H1 (cell line): ENCODE measurements around the gene FUT2. TPM values are rescaled to one million over a fixed set of nuclear protein-coding genes. Genes with fewer than 3 reads are reported as not detected.

ENCODE experiments used
- CTCF ChIA-PET: fragments of 300-600 bp; sonication (Branson Sonifier 250); formaldehyde crosslinking; loops from one replicate; lab custom pipeline; 2021; ENCODE audit not compliant: partially characterized antibody; lab: Charles Lee
- POLR2A ChIA-PET: fragments of 300-600 bp; sonication (Branson Sonifier 250); formaldehyde crosslinking; loops from one replicate; lab custom pipeline; 2021; ENCODE audit warnings: inconsistent platforms; ENCODE audit not compliant: partially characterized antibody; lab: Charles Lee
- DNase-seq, 2 experiments: peaks; one replicate each; pipeline versions ENCODE4 v3.0.0 to v3.0.0-alpha.2; 2010 to 2022; ENCODE audit warnings: low spot score in 2 of 2, low read depth in 1 of 2, mixed read lengths in 1 of 2
- FAIRE-seq: peaks from 2 replicates; lab custom pipeline; 2011; peaks lifted over from hg19 to GRCh38; lab: Jason Lieb, UNC
- H2AFZ ChIP-seq: 2 replicates; pipeline ENCODE4 v1.8.1; 2012; ENCODE audit warnings: low read length, inconsistent platforms
- H2AK5ac ChIP-seq: 2 replicates; pipeline ENCODE4 v1.6.1; 2013; ENCODE audit warnings: low read depth, low read length
- H2BK120ac ChIP-seq: replicated peaks from 2 replicates; pipeline ENCODE3; 2013; ENCODE audit warnings: low read depth, low read length, inconsistent platforms
- H2BK12ac ChIP-seq: 2 replicates; pipeline ENCODE4 v1.6.1; 2013; ENCODE audit warnings: low read depth, low read length
- H2BK15ac ChIP-seq: 2 replicates; pipeline ENCODE4 v1.6.1; 2013; ENCODE audit warnings: low read length
- H2BK20ac ChIP-seq: 2 replicates; pipeline ENCODE4 v1.6.1; 2013; ENCODE audit warnings: low read length
- H2BK5ac ChIP-seq: 2 replicates; pipeline ENCODE4 v1.6.1; 2013; ENCODE audit warnings: low read depth, low read length
- H3K14ac ChIP-seq: 2 replicates; pipeline ENCODE4 v1.6.1; 2013; ENCODE audit warnings: inconsistent platforms; ENCODE audit not compliant: insufficient read length
- H3K18ac ChIP-seq: 2 replicates; pipeline ENCODE4 v1.6.1; 2013; ENCODE audit warnings: low read length; ENCODE audit errors: extremely low read depth
- H3K23ac ChIP-seq: 2 replicates; pipeline ENCODE4 v1.6.1; 2013; ENCODE audit warnings: inconsistent platforms; ENCODE audit not compliant: insufficient read length
- H3K23me2 ChIP-seq: 2 replicates; pipeline ENCODE4 v1.6.1; 2013; ENCODE audit warnings: low read depth, low read length
- H3K27ac ChIP-seq: 2 replicates; pipeline ENCODE4 v1.6.1; 2011; ENCODE audit warnings: low read depth, low read length, inconsistent platforms
- H3K27me3 ChIP-seq, 4 experiments: replicated peaks in 1 of 4; 1 replicate in 1 of 4; 2 replicates in 3 of 4; pipeline versions ENCODE4 v1.6.1 to v1.8.1; 2011 to 2013; ENCODE audit warnings: low read length in 3 of 4, mild to moderate bottlenecking in 3 of 4, inconsistent platforms in 2 of 4, mixed read lengths in 2 of 4, moderate library complexity in 1 of 4; ENCODE audit not compliant: control insufficient read depth in 3 of 4, insufficient read depth in 3 of 4; ENCODE audit errors: extremely low read depth in 1 of 4
- H3K36me3 ChIP-seq, 4 experiments: 2 replicates each; pipeline versions ENCODE4 v1.6.1 to v1.8.1; 2011 to 2013; ENCODE audit warnings: mild to moderate bottlenecking in 4 of 4, low read length in 3 of 4, moderate library complexity in 2 of 4, control low read depth in 1 of 4, inconsistent platforms in 1 of 4; ENCODE audit not compliant: insufficient read depth in 4 of 4, control insufficient read depth in 2 of 4
- H3K4ac ChIP-seq: replicated peaks from 2 replicates; pipeline ENCODE3; 2013; ENCODE audit warnings: low read length, low read depth, mixed read lengths, inconsistent platforms; ENCODE audit not compliant: insufficient read length
- H3K4me1 ChIP-seq, 4 experiments: replicated peaks in 1 of 4; 1 replicate in 1 of 4; 2 replicates in 3 of 4; pipeline versions ENCODE4 v1.6.1 to v1.8.1; 2011 to 2013; ENCODE audit warnings: low read length in 3 of 4, inconsistent platforms in 2 of 4, mixed read lengths in 1 of 4; ENCODE audit not compliant: insufficient read depth in 4 of 4, control insufficient read depth in 3 of 4
- H3K4me2 ChIP-seq, 2 experiments: 2 replicates each; pipeline versions ENCODE4 v1.6.1 to v1.8.1; 2011 to 2013; ENCODE audit warnings: low read depth in 2 of 2, low read length in 2 of 2, control low read depth in 1 of 2, inconsistent platforms in 1 of 2, mild to moderate bottlenecking in 1 of 2; ENCODE audit not compliant: insufficient read depth in 1 of 2
- H3K4me3 ChIP-seq, 4 experiments: fragments of 200-600, 300-600 bp in 1 of 4; sonication (generic), shearing (Covaris generic), sonication (Bioruptor Twin) in 1 of 4; 2 replicates each; pipeline versions ENCODE4 v1.5.1 to v1.8.1; 2011 to 2016; ENCODE audit warnings: low read length in 4 of 4, low read depth in 3 of 4, control low read depth in 2 of 4, inconsistent platforms in 2 of 4, mild to moderate bottlenecking in 2 of 4, mixed read lengths in 1 of 4, moderate library complexity in 1 of 4; ENCODE audit not compliant: insufficient read depth in 2 of 4; ENCODE audit errors: extremely low read depth in 1 of 4
- H3K56ac ChIP-seq: replicated peaks from 2 replicates; pipeline ENCODE3; 2013; ENCODE audit warnings: low read depth, mild to moderate bottlenecking, mixed read lengths, low read length, inconsistent platforms; ENCODE audit not compliant: insufficient read length
- H3K79me1 ChIP-seq: 2 replicates; pipeline ENCODE4 v1.6.1; 2013; ENCODE audit warnings: low read depth, low read length, control low read depth
- H3K79me2 ChIP-seq, 2 experiments: 2 replicates each; pipeline versions ENCODE4 v1.6.1 to v1.8.1; 2012 to 2013; ENCODE audit warnings: low read length in 2 of 2, mild to moderate bottlenecking in 2 of 2, inconsistent platforms in 1 of 2; ENCODE audit not compliant: insufficient read depth in 2 of 2, control insufficient read depth in 1 of 2
- H3K9ac ChIP-seq, 4 experiments: replicated peaks in 1 of 4; 1 replicate in 1 of 4; 2 replicates in 3 of 4; pipeline versions ENCODE4 v1.6.1 to v1.8.1; 2011 to 2013; ENCODE audit warnings: low read depth in 3 of 4, low read length in 3 of 4, control low read depth in 2 of 4, mild to moderate bottlenecking in 2 of 4, moderate library complexity in 2 of 4, inconsistent platforms in 1 of 4; ENCODE audit errors: extremely low read depth in 1 of 4
- H3K9me3 ChIP-seq, 2 experiments: 2 replicates each; pipeline versions ENCODE4 v1.6.1 to v1.8.1; 2012 to 2013; ENCODE audit warnings: mild to moderate bottlenecking in 2 of 2, moderate library complexity in 2 of 2, control low read depth in 1 of 2, inconsistent platforms in 1 of 2, low read depth in 1 of 2, low read length in 1 of 2, mixed read lengths in 1 of 2; ENCODE audit not compliant: insufficient read depth in 2 of 2
- H4K20me1 ChIP-seq, 2 experiments: replicated peaks in 1 of 2; 2 replicates each; pipeline versions ENCODE3 to v1.8.1; 2011 to 2013; ENCODE audit warnings: inconsistent platforms in 2 of 2, low read length in 2 of 2, mild to moderate bottlenecking in 1 of 2; ENCODE audit not compliant: insufficient read depth in 2 of 2, control insufficient read depth in 1 of 2
- H4K5ac ChIP-seq: 2 replicates; pipeline ENCODE4 v1.6.1; 2013; ENCODE audit warnings: low read length, low read depth, mixed read lengths, inconsistent platforms; ENCODE audit not compliant: insufficient read length
- H4K8ac ChIP-seq: 2 replicates; pipeline ENCODE4 v1.8.0; 2013; ENCODE audit warnings: mild to moderate bottlenecking, moderate library complexity, low read length, inconsistent platforms; ENCODE audit not compliant: insufficient read depth; ENCODE audit errors: extremely low read depth
- H4K91ac ChIP-seq: replicated peaks from 2 replicates; pipeline ENCODE3; 2013; ENCODE audit warnings: low read length, mixed read lengths, inconsistent platforms; ENCODE audit not compliant: insufficient read length
- CHD1 ChIP-seq: IDR thresholded peaks from 2 replicates; pipeline ENCODE4 v1.6.1; 2012; ENCODE audit warnings: low read depth, low read length, improper control_type of control experiment
- EZH2 ChIP-seq: fragments of 200-600 bp; sonication (generic); IDR thresholded peaks from 2 replicates; pipeline ENCODE4 v1.7.1; 2012; ENCODE audit warnings: low read depth, mild to moderate bottlenecking, moderate library complexity, low read length, inconsistent platforms; ENCODE audit not compliant: severe bottlenecking
- KDM4A ChIP-seq: IDR thresholded peaks from one replicate; pipeline ENCODE4 v1.7.1; 2012; ENCODE audit warnings: low read depth, mild to moderate bottlenecking, moderate library complexity, low read length, inconsistent platforms; ENCODE audit not compliant: severe bottlenecking
- SIX5 ChIP-seq: IDR thresholded peaks from 2 replicates; pipeline ENCODE4 v1.6.1; 2011; ENCODE audit warnings: mild to moderate bottlenecking, low read depth, low read length
- SUZ12 ChIP-seq: fragments of 200-600 bp; sonication (generic); IDR thresholded peaks from 2 replicates; pipeline ENCODE4 v1.6.1; 2012; ENCODE audit warnings: mild to moderate bottlenecking, inconsistent platforms, low read length, moderate library complexity, mixed read lengths
- TAF1 ChIP-seq: IDR thresholded peaks from 2 replicates; pipeline ENCODE4 v1.6.1; 2011; ENCODE audit warnings: mild to moderate bottlenecking, low read depth, low read length
- ZNF274 ChIP-seq: IDR thresholded peaks from 2 replicates; pipeline ENCODE4 v1.7.0; 2012; ENCODE audit warnings: low read length, borderline replicate concordance; ENCODE audit errors: extremely low read depth
- WGBS, 2 experiments: shearing (Covaris generic) in 1 of 2; methylation state at CpG; one replicate each; pipeline versions ENCODE4 v1.1.6 to v1.1.7; 2013 to 2015; ENCODE audit warnings: low lambda C conversion rate in 2 of 2, mixed read lengths in 2 of 2, inconsistent platforms in 1 of 2, low coverage in 1 of 2, missing lambda C conversion rate in 1 of 2; ENCODE audit not compliant: insufficient replicate concordance in 2 of 2, insufficient coverage in 1 of 2, insufficient read length in 1 of 2; ENCODE audit errors: extremely low coverage in 1 of 2, missing lambda C conversion rate in 1 of 2; 5-methylcytosine and 5-hydroxymethylcytosine counted together
- polyA plus RNA-seq, 7 experiments: library from polyadenylated mRNA; depleted of rRNA in 3 of 7; stranded (reverse) in 5 of 7; unstranded in 2 of 7; fragments of >200 nt in 5 of 7; fragments of 200-250 nt in 2 of 7; gene quantifications; 1 replicate in 5 of 7; 2 replicates in 1 of 7; 4 replicates in 1 of 7; pipeline versions ENCODE4 v1.2.1 to v1.2.3, GENCODE V29; 2011 to 2013; ENCODE audit warnings: missing spikeins in 2 of 7, mixed read lengths in 2 of 7
- total RNA-seq: library from RNA; stranded (reverse); fragmentation: NEBNext Ultra II Directional; extraction: Animal tissue kit (Norgen Biotek cat#: 25700); gene quantifications from 2 replicates; pipeline ENCODE4 v1.2.1, GENCODE V29; 2021
- TF ChIP-seq, protein P1 (sequence below): IDR thresholded peaks from 2 replicates; pipeline ENCODE4 v1.6.1; 2012; ENCODE audit warnings: inconsistent platforms

FUT2 gene
- total and polyA plus RNA-seq, 2 of the 8 experiments (the other 6 are each of a cell fraction or from before 2014, with no cell fraction given): 5.0 to 5.6 TPM

DNA sequence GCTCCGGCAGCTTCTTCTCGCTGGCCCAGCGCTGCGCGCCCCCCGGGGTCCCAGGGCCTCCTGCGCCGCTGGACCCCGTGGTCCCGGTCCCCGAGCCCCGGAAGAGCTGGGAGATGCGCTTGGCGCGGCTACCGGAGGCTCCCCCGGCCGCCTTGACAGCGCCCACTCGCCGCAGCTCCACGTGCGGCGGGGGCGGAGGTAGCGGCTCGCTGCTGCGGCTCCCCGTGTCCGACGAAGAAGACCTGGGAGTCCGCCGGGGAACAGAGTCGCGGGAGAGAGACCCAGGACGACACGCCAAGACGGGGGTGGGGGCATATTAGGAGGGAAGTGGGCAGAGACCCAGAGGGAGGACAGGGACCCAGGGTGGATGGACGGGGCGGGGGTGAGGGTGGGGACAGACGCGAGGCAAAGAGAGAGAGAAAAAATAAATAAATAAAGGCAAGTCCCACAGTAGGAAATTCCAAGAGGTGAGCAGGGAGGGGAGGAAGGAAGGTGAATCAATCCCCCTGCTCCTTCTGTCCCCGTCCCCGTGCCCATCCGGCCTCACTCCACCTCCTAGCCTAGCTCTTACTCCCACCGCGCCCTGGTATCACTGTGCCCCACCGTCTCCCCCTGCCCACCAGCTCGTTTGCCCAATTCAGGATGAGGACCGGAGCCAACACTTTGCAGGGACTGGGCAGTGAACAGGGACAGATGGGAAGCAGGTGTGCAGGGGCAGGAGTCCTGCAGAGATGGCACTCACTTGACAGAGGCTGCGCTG lies 43.8 kb downstream of the FUT2 start:
- ChIA-PET POLR2A (interaction anchor here (0.8 to 4.5 kb wide), 18 partner anchors 9 to 157 kb away, joined by 3 to 22 read pairs (median 6); partner anchors contain the start of genes CA11, FAM83E and FUT2), CTCF (interaction anchor here (0.5 to 3.6 kb wide), 14 partner anchors 11 to 471 kb away, joined by 3 to 23 read pairs (median 4); partner anchors contain the start of genes CA11, FUT1 and FUT2)
- no peak overlapping the region for H4K5ac ChIP-seq
- H3K9me3 ChIP-seq: no peaks in the 10 kb centered on the region
- no peak overlapping the region for H3K4ac ChIP-seq
- H2BK15ac ChIP-seq: peak overlapping the region; percentile 84; the same call in 1 of the 2 replicates
- peak overlapping the region; percentile 75 to 95 for H3K4me2 ChIP-seq
- no peak overlapping the region for H2AK5ac ChIP-seq
- H4K8ac ChIP-seq: no peak overlapping the region
- no peaks in the 10 kb centered on the region for H3K79me1 ChIP-seq
- no peak overlapping the region for H2BK5ac ChIP-seq
- peak overlapping the region; percentile 38 to 75 (median 52) for H3K4me3 ChIP-seq
- H3K4me1 ChIP-seq: peaks cover 5 to 26% (median 22%) of the 10 kb centered on the region in 4 experiments
- no peaks in the 10 kb centered on the region for H3K79me2 ChIP-seq
- H2BK12ac ChIP-seq: no peak overlapping the region; the same call in 1 of the 2 replicates
- no peak for DNase-seq
- H4K20me1 ChIP-seq: no peaks in the 10 kb centered on the region
- peaks cover 10% of the 10 kb centered on the region; the same call in 1 of the 2 replicates for H3K23me2 ChIP-seq
- no peak overlapping the region for H3K27ac ChIP-seq
- H3K36me3 ChIP-seq: no peaks in the 10 kb centered on the region
- WGBS, 2 experiments: 7% methylated on average over 30 of the region's 51 CpGs; no CpG with 5 or more reads in 1 of the 2 experiments
- H4K91ac ChIP-seq: no peak overlapping the region
- H3K56ac ChIP-seq: no peak overlapping the region
- peak overlapping the region; percentile 32; the same call in 1 of the 2 replicates for H3K18ac ChIP-seq
- no peak overlapping the region for H2BK20ac ChIP-seq
- H3K14ac ChIP-seq: no peak overlapping the region
- no peak overlapping the region for H3K9ac ChIP-seq
- peaks cover 3 to 19% (median 12%) of the 10 kb centered on the region in 4 experiments; a peak in 6 of 7 replicates for H3K27me3 ChIP-seq
- 0 out of 2 replicates have a peak overlapping the region, but pooled peaks have one; percentile 60 for H2AFZ ChIP-seq
- H3K23ac ChIP-seq: no peak overlapping the region
- FAIRE-seq: no peak
- H2BK120ac ChIP-seq: no peak overlapping the region
- TF ChIP-seq SIX5 (no peak), KDM4A (peak; percentile 60), ZNF274 (no peak), EZH2 (peak; percentile 25), TAF1 (no peak), CHD1 (no peak), SUZ12 (peak; percentile 5; the same call in 1 of the 2 replicates)
- TF ChIP-seq, protein P1, sequence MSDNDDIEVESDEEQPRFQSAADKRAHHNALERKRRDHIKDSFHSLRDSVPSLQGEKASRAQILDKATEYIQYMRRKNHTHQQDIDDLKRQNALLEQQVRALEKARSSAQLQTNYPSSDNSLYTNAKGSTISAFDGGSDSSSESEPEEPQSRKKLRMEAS: no peak
